Psoas muscle (tissue), 8 donors: ENCODE data around the gene GRK5. TPM values are rescaled to one million over a fixed set of nuclear protein-coding genes. Genes with fewer than 3 reads are reported as not detected.

Experiments used
- ATAC-seq, 4 donors: fragments of 200-7000 bp; cut with Tn5 transposase; one replicate each; pipeline ENCODE4 v1.9.1; 2020; ENCODE audit warnings: moderate library complexity in 3 of 4, mild to moderate bottlenecking in 2 of 4
- DNase-seq, 2 donors: peaks; one replicate each; pipeline ENCODE4 v3.0.0-alpha.2; 2020
- H3K27ac ChIP-seq: fragments of 200-600 bp; one replicate; pipeline ENCODE4 v1.8.0; 2022
- H3K27me3 ChIP-seq, 3 donors: fragments of 200-600 bp in 1 of 3; one replicate each; pipeline versions ENCODE4 v1.6.1 to v1.8.0; 2013 to 2022; ENCODE audit warnings: low read length in 2 of 3, mild to moderate bottlenecking in 2 of 3, moderate library complexity in 1 of 3; ENCODE audit not compliant: insufficient read depth in 3 of 3
- H3K36me3 ChIP-seq, 2 donors: fragments of 200-600 bp in 1 of 2; one replicate each; pipeline versions ENCODE4 v1.6.1 to v1.8.0; 2013 to 2022; ENCODE audit warnings: low read depth in 1 of 2, mild to moderate bottlenecking in 1 of 2, moderate library complexity in 1 of 2; ENCODE audit not compliant: insufficient read depth in 1 of 2
- H3K4me1 ChIP-seq: fragments of 200-600 bp; one replicate; pipeline ENCODE4 v1.8.0; 2022
- H3K4me3 ChIP-seq: fragments of 200-600 bp; one replicate; pipeline ENCODE4 v1.8.0; 2022; ENCODE audit warnings: mild to moderate bottlenecking
- H3K9me3 ChIP-seq: fragments of 200-600 bp; one replicate; pipeline ENCODE4 v1.8.0; 2022
- WGBS, 3 donors: extraction: QIAGEN DNeasy Blood & Tissue Kit; methylation state at CpG; one replicate each; pipeline versions ENCODE4 v1.1.6 to v1.1.7; 2013; 5-methylcytosine and 5-hydroxymethylcytosine counted together
- intact Hi-C, 2 donors: fragments of 100-400 bp; cut with DNase I; formaldehyde crosslinking; loops; one replicate each; pipeline versions ENCODE4 v1.11.0 to v1.14.2; 2022
- polyA plus RNA-seq, 3 donors: library from polyadenylated mRNA; stranded (reverse); fragments of 200-250 nt; gene quantifications; one replicate each; pipeline ENCODE4 v1.2.3, GENCODE V29; 2013
- total RNA-seq, 4 donors: library from RNA; stranded (reverse); fragmentation: NEBNext Ultra II Directional in 2 of 4; extraction: Animal tissue kit (Norgen Biotek cat#: 25700) in 2 of 4; gene quantifications; one replicate each; pipeline versions ENCODE4 v1.2.1 to v1.2.4, GENCODE V29; 2021 to 2023
- TF ChIP-seq, protein P1 (sequence below): fragments of 200-600 bp; IDR thresholded peaks from one replicate; pipeline ENCODE4 v1.8.0; 2022; ENCODE audit warnings: antibody characterized with exemption
- donor health status: healthy with polysubstance abuse.
- donor health status: DM: no; HTN: no; CAD: no; lungs with moderate emphysema.
- donor health status: Bipolar disorder and iron deficiency.
- donor health status: healthy.
- donor health status: DM: yes; HTN: yes; CAD: no.
- donor health status: DM: no; HTN: no; CAD: no.
- donor health status: DM: no; HTN: no; CAD: no.
- donor health status: DM: yes; HTN: yes; CAD: no.

GRK5 gene
- total and polyA plus RNA-seq, 7 donors: 7.0 to 15.5 (median 8.0) TPM

DNA sequence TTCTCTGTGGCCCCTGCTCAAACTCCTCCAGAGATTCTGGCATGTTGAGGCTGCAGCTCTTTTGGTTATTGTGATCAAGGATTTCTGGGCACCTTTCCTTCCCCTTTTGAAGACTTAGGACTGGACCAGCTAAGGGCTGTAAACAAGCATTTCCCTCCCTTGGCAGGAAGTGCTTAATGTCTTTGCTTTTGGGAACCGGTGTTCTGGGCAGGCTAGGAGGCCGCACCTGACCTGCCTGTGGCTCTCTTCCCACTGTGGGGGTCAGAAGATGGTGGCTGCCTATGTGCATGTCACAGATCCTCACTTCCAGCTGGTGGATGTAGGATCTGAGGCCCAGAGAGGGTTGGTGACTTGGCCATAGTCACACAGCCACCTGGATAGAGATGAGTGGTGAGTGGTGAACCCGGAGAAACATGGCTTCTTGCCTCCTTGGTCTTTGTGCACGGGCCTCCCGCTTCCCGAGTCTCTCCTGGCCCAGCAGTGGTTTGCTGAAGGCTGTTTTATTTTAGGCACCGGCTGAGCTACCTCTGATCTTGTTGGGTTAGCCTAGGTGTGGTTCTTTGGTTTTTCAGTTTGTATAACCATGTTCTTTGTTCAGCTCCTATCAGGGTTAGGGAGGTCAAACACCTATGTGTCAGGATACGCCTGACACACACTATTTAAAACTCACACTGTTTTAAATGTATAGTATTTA is 82.0 kb downstream of the GRK5 start:
- Histone ChIP-seq H3K4me3 (no peak overlapping the region), H3K36me3 (no peaks in the 10 kb centered on the region), H3K4me1 (peaks cover 29% of the 10 kb centered on the region), H3K27ac (peak overlapping the region; percentile 55), H3K9me3 (no peaks in the 10 kb centered on the region), H3K27me3 (no peaks in the 10 kb centered on the region)
- TF ChIP-seq, protein P1, sequence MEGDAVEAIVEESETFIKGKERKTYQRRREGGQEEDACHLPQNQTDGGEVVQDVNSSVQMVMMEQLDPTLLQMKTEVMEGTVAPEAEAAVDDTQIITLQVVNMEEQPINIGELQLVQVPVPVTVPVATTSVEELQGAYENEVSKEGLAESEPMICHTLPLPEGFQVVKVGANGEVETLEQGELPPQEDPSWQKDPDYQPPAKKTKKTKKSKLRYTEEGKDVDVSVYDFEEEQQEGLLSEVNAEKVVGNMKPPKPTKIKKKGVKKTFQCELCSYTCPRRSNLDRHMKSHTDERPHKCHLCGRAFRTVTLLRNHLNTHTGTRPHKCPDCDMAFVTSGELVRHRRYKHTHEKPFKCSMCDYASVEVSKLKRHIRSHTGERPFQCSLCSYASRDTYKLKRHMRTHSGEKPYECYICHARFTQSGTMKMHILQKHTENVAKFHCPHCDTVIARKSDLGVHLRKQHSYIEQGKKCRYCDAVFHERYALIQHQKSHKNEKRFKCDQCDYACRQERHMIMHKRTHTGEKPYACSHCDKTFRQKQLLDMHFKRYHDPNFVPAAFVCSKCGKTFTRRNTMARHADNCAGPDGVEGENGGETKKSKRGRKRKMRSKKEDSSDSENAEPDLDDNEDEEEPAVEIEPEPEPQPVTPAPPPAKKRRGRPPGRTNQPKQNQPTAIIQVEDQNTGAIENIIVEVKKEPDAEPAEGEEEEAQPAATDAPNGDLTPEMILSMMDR: no peak
- 74 to 78% (median 77%) methylated on average over 8 of the region's 8 CpGs for WGBS, 3 donors
- intact Hi-C loops: loop anchor here in 1 of 2 donors (2.0 kb wide), 1 partner anchor 61 kb away; no protein-coding TSS in a partner anchor
- DNase-seq (no peak), ATAC-seq (no peak)

DNA sequence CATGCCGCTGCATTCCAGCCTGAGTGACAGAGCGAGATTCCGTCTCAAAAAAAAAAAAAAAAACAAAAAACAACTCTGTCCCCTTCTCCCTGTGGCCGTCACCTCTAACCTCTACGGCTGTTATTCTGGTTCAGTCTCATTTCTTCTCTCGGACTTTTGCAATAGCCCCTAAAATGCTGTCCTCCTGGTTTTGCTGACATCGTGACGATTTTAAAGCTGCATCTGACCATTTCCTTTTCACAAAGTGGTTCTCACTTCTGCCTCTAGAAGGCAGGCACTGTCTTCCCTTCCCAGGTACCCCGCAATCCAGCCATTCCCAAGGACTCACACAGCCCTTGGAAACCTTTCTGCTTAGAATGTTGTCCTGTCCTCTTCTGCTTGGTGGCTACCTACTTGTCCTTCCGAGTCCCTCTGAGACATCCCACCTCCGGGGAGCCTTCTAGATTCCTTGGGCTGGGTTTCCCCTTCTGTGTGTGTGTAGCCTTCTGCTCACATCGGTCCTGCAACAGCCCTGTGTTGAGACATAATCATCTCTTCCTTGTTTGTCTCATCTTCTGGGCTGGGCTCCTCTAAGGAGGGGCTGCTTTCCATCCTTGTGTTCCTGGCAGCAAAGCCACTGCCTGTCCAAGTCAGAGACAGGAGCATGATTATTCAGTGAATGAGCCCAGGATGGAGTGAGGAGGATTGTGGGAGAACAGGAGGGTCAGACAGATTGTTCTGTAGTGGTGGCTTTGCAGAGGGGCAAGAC is 83.1 kb downstream of the GRK5 start:
- Histone ChIP-seq H3K4me1 (peaks cover 18% of the 10 kb centered on the region), H3K9me3 (no peaks in the 10 kb centered on the region), H3K4me3 (no peak overlapping the region), H3K27ac (peak overlapping the region; percentile 55), H3K27me3 (no peaks in the 10 kb centered on the region), H3K36me3 (no peaks in the 10 kb centered on the region)
- TF ChIP-seq, protein P1: no peak
- intact Hi-C loops: no loop called here
- DNase-seq (no peak), ATAC-seq (no peak)
- WGBS, 3 donors: 50 to 68% (median 62%) methylated on average over 10 to 12 of the region's 12 CpGs

- DNase-seq: no peak
- no peaks in the 10 kb centered on the region for H3K9me3 ChIP-seq
- no peak overlapping the region for H3K27ac ChIP-seq
- WGBS, 3 donors: 63 to 75% (median 68%) methylated on average over 6 of the region's 6 CpGs
- no peaks in the 10 kb centered on the region for H3K27me3 ChIP-seq
- intact Hi-C loops: no loop called here
- TF ChIP-seq, protein P1: no peak
- no peak for ATAC-seq
- H3K4me3 ChIP-seq: no peak overlapping the region
- no peaks in the 10 kb centered on the region for H3K36me3 ChIP-seq
- H3K4me1 ChIP-seq: peaks cover 13% of the 10 kb centered on the region
These were observed 84.0 kb downstream of the GRK5 start for GRCh38 chr10:119291223-119291900.

DNA sequence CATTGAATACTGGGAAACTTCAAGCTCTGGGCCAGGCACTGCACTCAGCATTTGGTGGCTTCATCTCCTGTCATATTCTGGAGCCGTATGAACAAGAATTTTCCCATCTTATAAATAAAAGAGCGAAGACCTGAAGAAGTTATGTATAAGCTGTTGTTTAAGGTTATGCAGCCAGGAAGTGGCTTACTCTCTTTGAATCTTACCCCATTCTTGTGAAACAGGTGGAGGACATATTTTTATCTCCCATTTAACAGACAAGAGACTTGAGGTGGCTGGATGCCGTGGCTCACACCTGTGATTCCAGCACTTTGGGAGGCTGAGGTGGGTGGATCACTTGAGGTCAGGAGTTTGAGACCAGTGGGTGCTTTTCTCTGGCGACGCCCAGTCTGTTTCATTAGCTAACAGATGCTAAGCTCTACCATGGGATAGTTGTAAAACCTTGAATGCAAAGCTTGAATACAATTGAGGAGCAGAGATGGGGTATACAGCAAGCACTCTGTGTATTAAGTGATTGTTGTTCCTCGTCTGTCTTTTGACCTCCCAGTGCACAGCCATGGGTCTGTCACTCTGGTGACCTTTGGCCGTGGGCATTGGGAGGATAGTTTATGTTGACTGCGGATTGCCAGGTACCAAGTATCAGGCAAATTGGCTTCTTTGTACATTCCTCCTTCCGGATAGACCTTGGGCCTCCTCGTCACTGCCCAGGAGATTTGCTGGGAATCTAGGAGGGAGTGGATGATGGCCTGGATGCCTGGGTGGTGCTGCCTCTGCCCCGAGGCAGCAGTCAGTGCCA is 85.8 kb downstream of the GRK5 start:
- DNase-seq (peak in 1 of 2 donors; percentile 34), ATAC-seq (no peak)
- TF ChIP-seq, protein P1: no peak
- Histone ChIP-seq H3K4me1 (peaks cover 16% of the 10 kb centered on the region), H3K27ac (no peak overlapping the region), H3K27me3 (no peaks in the 10 kb centered on the region), H3K9me3 (no peaks in the 10 kb centered on the region), H3K4me3 (no peak overlapping the region), H3K36me3 (no peaks in the 10 kb centered on the region)
- intact Hi-C loops: no loop called here
- WGBS, 3 donors: 83 to 85% (median 84%) methylated on average over 11 of the region's 11 CpGs
